HFF-Myc (cell line): Measurements from ENCODE around the gene SPATA19.

Experiments used
- DNase-seq: peaks from one replicate; pipeline ENCODE4 v3.0.0-alpha.2; 2011; ENCODE audit warnings: low read depth; ENCODE audit errors: extremely low read depth
- H3K4me3 ChIP-seq: replicated peaks from 2 replicates; pipeline ENCODE4 v1.5.1; 2011; ENCODE audit warnings: low read depth, mild to moderate bottlenecking, control low read depth, low read length
- CTCF ChIP-seq: IDR thresholded peaks from 2 replicates; pipeline ENCODE4 v1.5.1; 2012; ENCODE audit warnings: mild to moderate bottlenecking, low read depth, low read length, control low read depth; ENCODE audit errors: missing control alignments

Gene SPATA19

GRCh38 chr11:133840479-133840941 is 4.8 kb downstream of the SPATA19 start:
- DNase-seq = no peak
- no peak for TF ChIP-seq CTCF
- H3K4me3 ChIP-seq = no peak overlapping the region

GRCh38 chr11:133835593-133836548 is 9.4 kb downstream of the SPATA19 start:
- no peak for DNase-seq

GRCh38 chr11:133834682-133835592 is 10.4 kb downstream of the SPATA19 start:
- DNase-seq = peak; percentile 7
- TF ChIP-seq CTCF = peak; percentile 36
- H3K4me3 ChIP-seq = no peak overlapping the region

More at GRCh38 chr11:133835593-133836548, 9.4 kb downstream of the SPATA19 start:
- TF ChIP-seq CTCF = no peak
- H3K4me3 ChIP-seq = no peak overlapping the region

- TF ChIP-seq CTCF = no peak
- H3K4me3 ChIP-seq = no peak overlapping the region
- DNase-seq = no peak
Measured at GRCh38 chr11:133833898-133834681, 11.2 kb downstream of the SPATA19 start.

GRCh38 chr11:133832991-133833897 is 12.1 kb downstream of the SPATA19 start:
- no peak overlapping the region for H3K4me3 ChIP-seq
- DNase-seq = no peak
- no peak for TF ChIP-seq CTCF
